DND-41 (cell line): Measurements from ENCODE around the gene ITM2C.

ENCODE experiments used
- CTCF ChIP-seq: IDR thresholded peaks from 2 replicates; pipeline ENCODE4 v1.5.1; 2012; ENCODE audit warnings: borderline replicate concordance, low read length, moderate library complexity, mild to moderate bottlenecking; ENCODE audit not compliant: poor library complexity, severe bottlenecking; ENCODE audit errors: extremely low read depth
- EZH2 ChIP-seq: IDR thresholded peaks from 3 replicates; pipeline ENCODE4 v1.6.1; 2012; ENCODE audit warnings: borderline replicate concordance, low read depth, mild to moderate bottlenecking, moderate library complexity, low read length, inconsistent platforms; ENCODE audit not compliant: severe bottlenecking

- TF ChIP-seq CTCF (no peak), EZH2 (no peak)
These were observed 6.0 kb downstream of the ITM2C start for GRCh38 chr2:230870544-230871360.
